ENCODE results near the gene PPHLN1. TPM values are rescaled to one million over a fixed set of nuclear protein-coding genes. Genes with fewer than 3 reads are reported as not detected.

The PPHLN1 gene
- total and polyA plus RNA-seq, 2 donors (not counting 1 experiment from before 2014, with no cell fraction given), result 48.8 to 104 TPM

DNA sequence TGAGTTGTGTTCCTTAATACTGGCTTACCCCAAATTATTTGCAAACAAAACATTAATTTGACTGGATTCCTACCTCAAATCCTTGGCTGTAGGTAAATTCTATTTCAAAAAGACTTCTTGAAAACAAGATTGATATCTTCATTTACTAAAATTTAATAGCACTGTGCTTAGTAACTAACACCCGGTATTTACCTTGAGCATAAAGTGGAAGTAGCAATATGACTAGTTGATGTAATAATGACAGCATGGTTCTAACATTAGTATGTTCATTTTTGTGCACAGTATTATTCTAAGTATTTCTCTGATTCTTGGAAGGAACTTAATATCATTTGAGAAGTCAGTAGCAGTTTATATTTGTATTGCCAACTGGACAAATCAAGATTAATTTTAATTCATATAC, 96.8 kb downstream of the PPHLN1 start:
- peaks cover 3 to 4% of the 10 kb centered on the region in 2 experiments for H3K36me3 ChIP-seq (replicated peaks in 1 of 2; ENCODE audit: control extremely low read depth in 1 of 2, control insufficient read depth in 1 of 2, extremely low read depth in 1 of 2, insufficient read depth in 2 of 2, low read length in 1 of 2)
- intact Hi-C loops (cut with micrococcal nuclease), result no loop called here
- peaks cover 0 to 3% (median 0%) of the 10 kb centered on the region in 3 donors for H3K9me3 ChIP-seq (ENCODE audit: control extremely low read depth in 1 of 3, control insufficient read depth in 2 of 3, insufficient read depth in 1 of 3, low read length in 2 of 3)
- H3K4me3 Mint-ChIP-seq, result no peak overlapping the region
- no peaks in the 10 kb centered on the region for H3K9me3 Mint-ChIP-seq (ENCODE audit: insufficient read depth)
- no peak overlapping the region for H3K27ac ChIP-seq (ENCODE audit: low read length in 2 of 2)
- no peak overlapping the region for H3K4me3 ChIP-seq (ENCODE audit: control extremely low read depth in 1 of 5, extremely low read depth in 1 of 5, insufficient read depth in 1 of 5, low read depth in 2 of 5, low read length in 4 of 5)
- peaks cover 22% of the 10 kb centered on the region for H3K4me1 Mint-ChIP-seq
- ChIA-PET CTCF (interaction anchor here (1.0 kb wide), 1 partner anchor 21 kb away, joined by 4 read pairs; no protein-coding TSS in a partner anchor), POLR2A (no interaction called here)
- no CpG with 5 or more reads among the region's 1 CpG for WGBS (ENCODE audit: insufficient coverage)
- no peaks in the 10 kb centered on the region for H3K27me3 Mint-ChIP-seq
- no peak overlapping the region for H3K27ac Mint-ChIP-seq
- H3K27me3 ChIP-seq (replicated peaks in 1 of 4; ENCODE audit: control extremely low read depth in 1 of 4, control insufficient read depth in 3 of 4, insufficient read depth in 4 of 4, low read length in 3 of 4), result no peaks in the 10 kb centered on the region
- H3K4me1 ChIP-seq (ENCODE audit: control insufficient read depth in 2 of 2, insufficient read depth in 2 of 2, low read length in 2 of 2), result peaks cover 0 to 5% of the 10 kb centered on the region in 2 donors
- H4K20me1 ChIP-seq (ENCODE audit: control insufficient read depth, insufficient read depth, low read length, poor library complexity, severe bottlenecking), result peaks cover 4% of the 10 kb centered on the region
- H3K4me2 ChIP-seq (replicated peaks; ENCODE audit: low read depth, low read length, poor library complexity, severe bottlenecking), result no peak overlapping the region
- no peak for TF ChIP-seq EZH2 (IDR thresholded peaks at IDR 0.05; ENCODE audit: borderline replicate concordance, insufficient read depth, low read depth, low read length, poor library complexity, severe bottlenecking)
- TF ChIP-seq, protein P1, sequence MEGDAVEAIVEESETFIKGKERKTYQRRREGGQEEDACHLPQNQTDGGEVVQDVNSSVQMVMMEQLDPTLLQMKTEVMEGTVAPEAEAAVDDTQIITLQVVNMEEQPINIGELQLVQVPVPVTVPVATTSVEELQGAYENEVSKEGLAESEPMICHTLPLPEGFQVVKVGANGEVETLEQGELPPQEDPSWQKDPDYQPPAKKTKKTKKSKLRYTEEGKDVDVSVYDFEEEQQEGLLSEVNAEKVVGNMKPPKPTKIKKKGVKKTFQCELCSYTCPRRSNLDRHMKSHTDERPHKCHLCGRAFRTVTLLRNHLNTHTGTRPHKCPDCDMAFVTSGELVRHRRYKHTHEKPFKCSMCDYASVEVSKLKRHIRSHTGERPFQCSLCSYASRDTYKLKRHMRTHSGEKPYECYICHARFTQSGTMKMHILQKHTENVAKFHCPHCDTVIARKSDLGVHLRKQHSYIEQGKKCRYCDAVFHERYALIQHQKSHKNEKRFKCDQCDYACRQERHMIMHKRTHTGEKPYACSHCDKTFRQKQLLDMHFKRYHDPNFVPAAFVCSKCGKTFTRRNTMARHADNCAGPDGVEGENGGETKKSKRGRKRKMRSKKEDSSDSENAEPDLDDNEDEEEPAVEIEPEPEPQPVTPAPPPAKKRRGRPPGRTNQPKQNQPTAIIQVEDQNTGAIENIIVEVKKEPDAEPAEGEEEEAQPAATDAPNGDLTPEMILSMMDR (IDR thresholded peaks at IDR 0.05), result no peak
- DNase-seq (no peak), ATAC-seq (ENCODE audit: low read depth) (no peak)
- no peak overlapping the region for H3K9ac ChIP-seq (ENCODE audit: low read length)
- H2AFZ ChIP-seq (ENCODE audit: insufficient read depth, low read depth, low read length, poor library complexity, severe bottlenecking), result no peak overlapping the region
- peaks cover 11% of the 10 kb centered on the region for H3K79me2 ChIP-seq (ENCODE audit: control insufficient read depth, insufficient read depth, low read length)

DNA sequence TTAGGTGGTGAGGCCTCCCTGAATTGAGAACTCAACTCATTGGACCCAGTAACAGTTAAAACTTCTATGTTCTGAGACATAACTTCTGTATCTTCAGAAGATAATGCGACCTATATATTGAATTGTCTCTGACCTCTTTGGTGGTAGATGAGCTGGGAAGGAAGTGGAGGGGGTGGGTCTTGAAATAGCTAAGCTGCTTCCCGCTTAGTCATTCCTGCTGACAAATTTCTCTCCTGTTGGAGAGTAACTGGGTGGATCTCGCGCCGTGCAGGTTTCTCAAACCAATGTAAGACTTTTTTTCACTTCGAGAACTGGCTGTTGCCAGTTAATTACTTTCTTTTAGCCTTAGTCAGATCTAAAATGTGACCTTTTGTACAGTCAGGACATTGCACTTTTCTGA, 100.8 kb downstream of the PPHLN1 start:
- H3K4me3 ChIP-seq (ENCODE audit: control extremely low read depth in 1 of 5, extremely low read depth in 1 of 5, insufficient read depth in 1 of 5, low read depth in 2 of 5, low read length in 4 of 5), result no peak overlapping the region
- H3K27ac ChIP-seq (ENCODE audit: low read length in 2 of 2), result no peak overlapping the region
- peaks cover 0 to 5% of the 10 kb centered on the region in 2 donors for H3K4me1 ChIP-seq (ENCODE audit: control insufficient read depth in 2 of 2, insufficient read depth in 2 of 2, low read length in 2 of 2)
- ChIA-PET POLR2A (no interaction called here), CTCF (no interaction called here)
- WGBS (ENCODE audit: insufficient coverage), result 89% methylated on average over 4 of the region's 6 CpGs
- H3K27me3 Mint-ChIP-seq, result no peaks in the 10 kb centered on the region
- H3K27me3 ChIP-seq (replicated peaks in 1 of 4; ENCODE audit: control extremely low read depth in 1 of 4, control insufficient read depth in 3 of 4, insufficient read depth in 4 of 4, low read length in 3 of 4), result no peaks in the 10 kb centered on the region
- H2AFZ ChIP-seq (ENCODE audit: insufficient read depth, low read depth, low read length, poor library complexity, severe bottlenecking), result no peak overlapping the region
- H3K79me2 ChIP-seq (ENCODE audit: control insufficient read depth, insufficient read depth, low read length), result peaks cover 8% of the 10 kb centered on the region
- DNase-seq, result no peak
- no peak for ATAC-seq (ENCODE audit: low read depth)
- H3K27ac Mint-ChIP-seq, result no peak overlapping the region
- intact Hi-C loops (cut with micrococcal nuclease), result no loop called here
- peaks cover 10% of the 10 kb centered on the region for H3K4me1 Mint-ChIP-seq
- no peaks in the 10 kb centered on the region for H3K9me3 ChIP-seq (ENCODE audit: control extremely low read depth in 1 of 3, control insufficient read depth in 2 of 3, insufficient read depth in 1 of 3, low read length in 2 of 3)
- TF ChIP-seq, protein P1 (IDR thresholded peaks at IDR 0.05), result no peak
- TF ChIP-seq EZH2 (IDR thresholded peaks at IDR 0.05; ENCODE audit: borderline replicate concordance, insufficient read depth, low read depth, low read length, poor library complexity, severe bottlenecking), result no peak
- H3K9me3 Mint-ChIP-seq (ENCODE audit: insufficient read depth), result no peaks in the 10 kb centered on the region
- peaks cover 3 to 12% of the 10 kb centered on the region in 2 experiments for H3K36me3 ChIP-seq (replicated peaks in 1 of 2; ENCODE audit: control extremely low read depth in 1 of 2, control insufficient read depth in 1 of 2, extremely low read depth in 1 of 2, insufficient read depth in 2 of 2, low read length in 1 of 2)
- H4K20me1 ChIP-seq (ENCODE audit: control insufficient read depth, insufficient read depth, low read length, poor library complexity, severe bottlenecking), result peaks cover 4% of the 10 kb centered on the region
- no peak overlapping the region for H3K4me2 ChIP-seq (replicated peaks; ENCODE audit: low read depth, low read length, poor library complexity, severe bottlenecking)
- H3K9ac ChIP-seq (ENCODE audit: low read length), result no peak overlapping the region
- no peak overlapping the region for H3K4me3 Mint-ChIP-seq

Data from B cell (primary cell).